A549 (cell line): ENCODE data around the gene NLRC3. TPM values are rescaled to one million over a fixed set of nuclear protein-coding genes. Genes with fewer than 3 reads are reported as not detected.
"Not testable (repeated sequence)": the region's sequence is repeated elsewhere in the genome, so short reads cannot be mapped to it uniquely, and the experiment has no call there.

Experiments
- ATAC-seq, 2 experiments: fragments of 200-7000 bp in 1 of 2; fragments of >200 bp in 1 of 2; cut with Nextera tagmentation in 1 of 2; cut with Tn5 transposase in 1 of 2; 3 replicates each; pipeline versions ENCODE4 v1.8.0 to v1.9.1; 2018 to 2020; ENCODE audit warnings: mild to moderate bottlenecking in 1 of 2, moderate library complexity in 1 of 2
- CTCF ChIA-PET: fragments of 300-600 bp; sonication (Branson Sonifier 250); formaldehyde crosslinking; extraction: SDS; loops from one replicate; lab custom pipeline; 2021; ENCODE audit warnings: antibody characterized with exemption, inconsistent platforms; lab: Yijun Ruan, JAX
- POLR2A ChIA-PET: fragments of 350-600 bp; formaldehyde crosslinking; extraction: SDS; loops from one replicate; lab custom pipeline; 2021; ENCODE audit warnings: antibody characterized with exemption, inconsistent platforms; lab: Yijun Ruan, JAX
- DNase-seq, 2 experiments: peaks; one replicate each; pipeline versions ENCODE4 v3.0.0 to v3.0.0-alpha.2; 2011 to 2016; ENCODE audit warnings: low read depth in 1 of 2, low spot score in 1 of 2
- FAIRE-seq: peaks from 2 replicates; lab custom pipeline; 2011; peaks lifted over from hg19 to GRCh38; lab: Jason Lieb, UNC
- H3K27ac ChIP-seq, 2 experiments: fragments of >200 bp; sonication (Bioruptor Twin); formaldehyde crosslinking; 3 replicates each; pipeline ENCODE4 v1.5.1; 2016 to 2017
- H3K4me1 ChIP-seq: fragments of >200 bp; sonication (Bioruptor Twin); formaldehyde crosslinking; 3 replicates; pipeline ENCODE4 v1.6.1; 2016
- H3K4me2 ChIP-seq: fragments of >200 bp; sonication (Bioruptor Twin); formaldehyde crosslinking; 3 replicates; pipeline ENCODE4 v1.6.1; 2016
- H3K4me3 ChIP-seq: fragments of >200 bp; sonication (Bioruptor Twin); formaldehyde crosslinking; 3 replicates; pipeline ENCODE4 v1.5.1; 2016
- H3K9me3 ChIP-seq: fragments of >200 bp; sonication (Bioruptor Twin); formaldehyde crosslinking; 3 replicates; pipeline ENCODE4 v1.6.1; 2016
- EHF ChIP-seq: fragments of 250-450 bp; sonication (Bioruptor Pico); IDR thresholded peaks from 2 replicates; pipeline ENCODE4 v1.5.0; 2020; ENCODE audit warnings: mild to moderate bottlenecking
- ESRRA ChIP-seq: fragments of 150-350 bp; IDR thresholded peaks from 2 replicates; pipeline ENCODE4 v1.6.1; 2014; ENCODE audit warnings: mild to moderate bottlenecking, low read length, borderline replicate concordance
- FOSB ChIP-seq: fragments of 250-450 bp; sonication (Bioruptor Pico); IDR thresholded peaks from 2 replicates; pipeline ENCODE4 v1.5.0; 2020; ENCODE audit warnings: mild to moderate bottlenecking, moderate library complexity
- MYC ChIP-seq: IDR thresholded peaks from 2 replicates; pipeline ENCODE4 v1.6.1; 2012; ENCODE audit warnings: mild to moderate bottlenecking, inconsistent platforms, low read length, improper control_type of control experiment, borderline replicate concordance
- PBX3 ChIP-seq: IDR thresholded peaks from 2 replicates; pipeline ENCODE4 v1.6.1; 2012
- POLR2AphosphoS2 ChIP-seq: conservative IDR thresholded peaks from 2 replicates; pipeline ENCODE4 v1.6.1; 2012; ENCODE audit warnings: low read length, improper control_type of control experiment, inconsistent platforms
- RAD21 ChIP-seq, 2 experiments: fragments of >200 bp in 1 of 2; sonication (Bioruptor Twin) in 1 of 2; formaldehyde crosslinking in 1 of 2; IDR thresholded peaks in 1 of 2; conservative IDR thresholded peaks in 1 of 2; 2 replicates in 1 of 2; 3 replicates in 1 of 2; pipeline ENCODE4 v1.6.1; 2012 to 2018; ENCODE audit warnings: inconsistent platforms in 1 of 2
- RNF2 ChIP-seq: fragments of 200-600 bp; sonication (generic); IDR thresholded peaks from 2 replicates; pipeline ENCODE4 v1.6.1; 2016; ENCODE audit warnings: low read depth, mild to moderate bottlenecking, antibody characterized with exemption, moderate library complexity, borderline replicate concordance
- SMC3 ChIP-seq: fragments of >200 bp; sonication (Bioruptor Twin); formaldehyde crosslinking; IDR thresholded peaks from 3 replicates; pipeline ENCODE4 v1.6.1; 2018; ENCODE audit warnings: inconsistent platforms
- TFCP2L1 ChIP-seq: fragments of 250-450 bp; sonication (Bioruptor Pico); IDR thresholded peaks from 2 replicates; pipeline ENCODE4 v1.5.0; 2021; ENCODE audit warnings: mild to moderate bottlenecking
- WGBS: methylation state at CpG from one replicate; pipeline ENCODE4 v1.1.6; 2017; ENCODE audit errors: missing lambda C conversion rate; 5-methylcytosine and 5-hydroxymethylcytosine counted together
- polyA plus RNA-seq, 4 experiments: library from polyadenylated mRNA; depleted of rRNA in 3 of 4; stranded (reverse); fragments of >200 nt; fragmentation: RNase III in 1 of 4; extraction: RNeasy Plus Mini Kit Qiagen cat#74134 plus additional on column Dnase treatment in 1 of 4; gene quantifications; 2 replicates in 3 of 4; 3 replicates in 1 of 4; pipeline ENCODE4 v1.2.3, GENCODE V29; 2011 to 2017
- TF ChIP-seq, protein P1 (sequence below): fragments of >200 bp; sonication (Bioruptor Twin); formaldehyde crosslinking; IDR thresholded peaks from 3 replicates; pipeline ENCODE4 v1.5.1; 2016
- TF ChIP-seq, protein P2 (sequence below): fragments of >200 bp; sonication (Bioruptor Twin); formaldehyde crosslinking; IDR thresholded peaks from 3 replicates; pipeline ENCODE4 v1.6.1; 2016
- TF ChIP-seq, protein P3 (sequence below): fragments of 250-450 bp; sonication (Bioruptor Pico); IDR thresholded peaks from 2 replicates; pipeline ENCODE4 v1.5.0; 2020; ENCODE audit warnings: low read depth, mild to moderate bottlenecking, moderate library complexity

The NLRC3 gene
- polyA plus RNA-seq, 2 of the 4 experiments (the other 2 are of a cell fraction) = 0.04 TPM; not detected in 1

DNA sequence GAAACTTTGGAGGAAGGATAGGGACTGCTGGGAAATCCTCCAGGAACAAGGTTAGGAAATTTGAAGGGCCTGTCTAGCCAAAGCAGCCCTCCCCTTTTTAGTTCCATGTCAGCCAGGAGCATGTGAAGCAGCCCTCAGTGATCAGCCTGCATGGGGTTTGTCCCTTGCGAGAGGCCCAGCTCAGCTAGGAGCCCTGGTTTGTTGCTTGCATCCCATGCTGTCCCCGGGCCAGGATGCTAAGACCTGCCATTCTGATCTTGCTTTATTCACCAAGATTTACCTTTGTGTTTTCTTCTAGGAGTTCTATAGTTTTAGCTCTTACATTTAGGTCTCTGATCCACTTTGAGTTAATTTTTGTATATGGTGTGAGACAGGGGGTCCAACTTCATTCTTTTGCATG is 48.8 kb downstream of the NLRC3 start:
- ATAC-seq = no peak
- CTCF ChIA-PET = interaction anchor here (0.6 to 1.7 kb wide), 3 partner anchors 10 to 85 kb away, joined by 3 to 4 read pairs (median 3); no protein-coding TSS in a partner anchor
- DNase-seq = no peak
- TF ChIP-seq PBX3 = no peak
- TF ChIP-seq, all 56 proteins: peak for 0
- Histone ChIP-seq H3K4me3 (no peak overlapping the region), H3K4me2 (no peak overlapping the region), H3K4me1 (0 out of 3 replicates have a peak, but pooled peaks cover 5% of the 10 kb centered on the region), H3K27ac (no peak overlapping the region), H3K9me3 (no peaks in the 10 kb centered on the region)
- POLR2A ChIA-PET = no interaction called here
- FAIRE-seq = no peak
- 97% methylated on average over 2 of the region's 2 CpGs for WGBS

GRCh38 chr16:3527216-3527829 is 49.9 kb downstream of the NLRC3 start:
- CTCF ChIA-PET = interaction anchor here (0.5 to 1.7 kb wide), 7 partner anchors 9 to 267 kb away, joined by 3 to 10 read pairs (median 3); no protein-coding TSS in a partner anchor

DNA sequence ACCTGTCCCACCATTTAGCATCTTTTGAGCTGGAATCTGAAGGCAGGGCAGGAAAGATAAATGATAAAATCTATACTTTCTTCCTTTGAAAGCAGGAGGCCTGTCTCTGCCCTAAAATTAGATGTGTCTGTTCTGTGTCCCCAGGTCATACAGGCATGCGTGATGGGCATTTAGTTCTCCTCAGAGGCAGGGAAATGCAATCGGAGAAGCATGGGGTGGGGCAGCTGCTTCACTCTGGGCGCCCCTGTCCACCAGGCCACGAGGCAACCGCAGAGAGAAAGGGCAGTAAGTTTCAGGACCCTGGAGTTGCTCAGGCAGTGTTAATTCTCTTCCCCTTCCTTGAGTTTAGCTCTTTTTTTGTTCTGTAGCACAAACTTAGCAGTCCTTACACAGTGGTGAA is 51.3 kb downstream of the NLRC3 start:
- POLR2A ChIA-PET = interaction anchor here (0.6 kb wide), 1 partner anchor 324 kb away, joined by 9 read pairs; no protein-coding TSS in a partner anchor
- no peak for ATAC-seq

More at GRCh38 chr16:3527216-3527829, 49.9 kb downstream of the NLRC3 start:
- H3K4me3 ChIP-seq, H3K4me2 ChIP-seq, FAIRE-seq, POLR2A ChIA-PET, H3K9me3 ChIP-seq, ATAC-seq, H3K27ac ChIP-seq, H3K4me1 ChIP-seq: not testable (repeated sequence)
- 65% methylated on average over 12 of the region's 12 CpGs for WGBS
- DNase-seq = peak in 1 of 2 experiments; percentile 60
- TF ChIP-seq RAD21 (conservative IDR thresholded peaks at IDR 0.05 in 1 of 2, IDR thresholded peaks at IDR 0.05 in 1 of 2) = peak; percentile 44 to 68; a peak in 4 of 5 replicates
- TF ChIP-seq, protein P1, sequence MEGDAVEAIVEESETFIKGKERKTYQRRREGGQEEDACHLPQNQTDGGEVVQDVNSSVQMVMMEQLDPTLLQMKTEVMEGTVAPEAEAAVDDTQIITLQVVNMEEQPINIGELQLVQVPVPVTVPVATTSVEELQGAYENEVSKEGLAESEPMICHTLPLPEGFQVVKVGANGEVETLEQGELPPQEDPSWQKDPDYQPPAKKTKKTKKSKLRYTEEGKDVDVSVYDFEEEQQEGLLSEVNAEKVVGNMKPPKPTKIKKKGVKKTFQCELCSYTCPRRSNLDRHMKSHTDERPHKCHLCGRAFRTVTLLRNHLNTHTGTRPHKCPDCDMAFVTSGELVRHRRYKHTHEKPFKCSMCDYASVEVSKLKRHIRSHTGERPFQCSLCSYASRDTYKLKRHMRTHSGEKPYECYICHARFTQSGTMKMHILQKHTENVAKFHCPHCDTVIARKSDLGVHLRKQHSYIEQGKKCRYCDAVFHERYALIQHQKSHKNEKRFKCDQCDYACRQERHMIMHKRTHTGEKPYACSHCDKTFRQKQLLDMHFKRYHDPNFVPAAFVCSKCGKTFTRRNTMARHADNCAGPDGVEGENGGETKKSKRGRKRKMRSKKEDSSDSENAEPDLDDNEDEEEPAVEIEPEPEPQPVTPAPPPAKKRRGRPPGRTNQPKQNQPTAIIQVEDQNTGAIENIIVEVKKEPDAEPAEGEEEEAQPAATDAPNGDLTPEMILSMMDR = peak; percentile 47; the same call in 2 of the 3 replicates
- peak; percentile 34; the same call in 1 of the 3 replicates for TF ChIP-seq SMC3

More for the DNA sequence above, 51.3 kb downstream of the NLRC3 start:
- Histone ChIP-seq H3K27ac (no peak overlapping the region), H3K4me2 (no peak overlapping the region), H3K4me3 (no peak overlapping the region)
- WGBS = 82% methylated on average over 5 of the region's 5 CpGs
- FAIRE-seq = no peak
- DNase-seq = no peak
- TF ChIP-seq ESRRA (no peak), MYC (no peak), RNF2 (no peak), POLR2AphosphoS2 (no peak), FOSB (no peak), TFCP2L1 (CRISPR knock-in tag) (no peak), PBX3 (no peak), EHF (no peak)
- TF ChIP-seq, protein P2, sequence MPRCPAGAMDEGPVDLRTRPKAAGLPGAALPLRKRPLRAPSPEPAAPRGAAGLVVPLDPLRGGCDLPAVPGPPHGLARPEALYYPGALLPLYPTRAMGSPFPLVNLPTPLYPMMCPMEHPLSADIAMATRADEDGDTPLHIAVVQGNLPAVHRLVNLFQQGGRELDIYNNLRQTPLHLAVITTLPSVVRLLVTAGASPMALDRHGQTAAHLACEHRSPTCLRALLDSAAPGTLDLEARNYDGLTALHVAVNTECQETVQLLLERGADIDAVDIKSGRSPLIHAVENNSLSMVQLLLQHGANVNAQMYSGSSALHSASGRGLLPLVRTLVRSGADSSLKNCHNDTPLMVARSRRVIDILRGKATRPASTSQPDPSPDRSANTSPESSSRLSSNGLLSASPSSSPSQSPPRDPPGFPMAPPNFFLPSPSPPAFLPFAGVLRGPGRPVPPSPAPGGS = no peak
- TF ChIP-seq, protein P3, sequence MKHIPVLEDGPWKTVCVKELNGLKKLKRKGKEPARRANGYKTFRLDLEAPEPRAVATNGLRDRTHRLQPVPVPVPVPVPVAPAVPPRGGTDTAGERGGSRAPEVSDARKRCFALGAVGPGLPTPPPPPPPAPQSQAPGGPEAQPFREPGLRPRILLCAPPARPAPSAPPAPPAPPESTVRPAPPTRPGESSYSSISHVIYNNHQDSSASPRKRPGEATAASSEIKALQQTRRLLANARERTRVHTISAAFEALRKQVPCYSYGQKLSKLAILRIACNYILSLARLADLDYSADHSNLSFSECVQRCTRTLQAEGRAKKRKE = no peak
- TF ChIP-seq, all 56 proteins: peak for 0
- Histone ChIP-seq H3K9me3 (no peaks in the 10 kb centered on the region), H3K4me1 (0 out of 3 replicates have a peak, but pooled peaks cover 5% of the 10 kb centered on the region)
- CTCF ChIA-PET = interaction anchor here (0.6 to 1.6 kb wide), 2 partner anchors 11 to 871 kb away, joined by 4 read pairs; no protein-coding TSS in a partner anchor
